PC-3 (cell line): ENCODE results near the gene CAT. TPM values are rescaled to one million over a fixed set of nuclear protein-coding genes. Genes with fewer than 3 reads are reported as not detected.

Experiments
- ATAC-seq: fragments of 200-7000 bp; cut with Tn5 transposase; 2 replicates; pipeline ENCODE4 v1.9.1; 2020; ENCODE audit warnings: mild to moderate bottlenecking, moderate library complexity
- BruUV-seq: library from RNA; stranded (reverse); fragments of 400-500 nt; replicated peaks from 2 replicates; lab custom pipeline; 2021; lab: Mats Ljungman, UMichigan
- CTCF ChIA-PET: fragments of 300-600 bp; sonication (Branson Sonifier 250); formaldehyde crosslinking; loops from one replicate; lab custom pipeline; 2022; ENCODE audit warnings: antibody characterized with exemption; lab: Charles Lee
- POLR2A ChIA-PET: fragments of 300-600 bp; sonication (Branson Sonifier 250); formaldehyde crosslinking; loops from one replicate; lab custom pipeline; 2022; ENCODE audit warnings: antibody characterized with exemption; ENCODE audit not compliant: unreplicated experiment; lab: Charles Lee
- DNase-seq: peaks from one replicate; pipeline ENCODE4 v3.0.0-alpha.2; 2015
- H2AFZ ChIP-seq: fragments of 300-600 bp; sonication (generic); 2 replicates; pipeline ENCODE4 v1.6.0; 2016; ENCODE audit warnings: antibody characterized with exemption, low read length
- H3F3A ChIP-seq: fragments of 300-600 bp; sonication (generic); one replicate; pipeline ENCODE4 v1.6.0; 2017; ENCODE audit warnings: antibody characterized with exemption, low read length, control low read depth, mild to moderate bottlenecking; ENCODE audit not compliant: unreplicated experiment
- H3K27ac ChIP-seq: fragments of 300-600 bp; sonication (generic); 2 replicates; pipeline ENCODE4 v1.5.1; 2016; ENCODE audit warnings: mild to moderate bottlenecking, low read length
- H3K27me3 ChIP-seq: fragments of 300-600 bp; sonication (generic); 2 replicates; pipeline ENCODE4 v1.6.1; 2016; ENCODE audit warnings: low read length, mixed read lengths
- H3K36me3 ChIP-seq: fragments of 300-600 bp; sonication (generic); 2 replicates; pipeline ENCODE4 v1.6.1; 2016; ENCODE audit warnings: low read depth, mixed run types, low read length, mixed read lengths
- H3K4me1 ChIP-seq: fragments of 300-600 bp; sonication (generic); 2 replicates; pipeline ENCODE4 v1.5.1; 2016; ENCODE audit warnings: low read length; ENCODE audit not compliant: insufficient read depth
- H3K4me2 ChIP-seq: fragments of 300-600 bp; sonication (generic); 2 replicates; pipeline ENCODE4 v1.6.0; 2016; ENCODE audit warnings: low read length
- H3K4me3 ChIP-seq: fragments of 300-600 bp; sonication (generic); 2 replicates; pipeline ENCODE4 v1.5.1; 2016; ENCODE audit warnings: mild to moderate bottlenecking, low read length, mixed read lengths
- H3K79me2 ChIP-seq: fragments of 300-600 bp; sonication (generic); 2 replicates; pipeline ENCODE4 v1.6.1; 2017; ENCODE audit warnings: low read length, mixed read lengths
- H3K9ac ChIP-seq: fragments of 300-600 bp; sonication (generic); 2 replicates; pipeline ENCODE4 v1.6.0; 2016; ENCODE audit warnings: mild to moderate bottlenecking, low read length
- H3K9me2 ChIP-seq: fragments of 300-600 bp; sonication (generic); replicated peaks from 2 replicates; pipeline ENCODE4 v1.6.1; 2016; ENCODE audit warnings: mixed run types, low read length, mixed read lengths
- H3K9me3 ChIP-seq: fragments of 300-600 bp; sonication (generic); 2 replicates; pipeline ENCODE4 v1.6.1; 2016; ENCODE audit warnings: low read length, mixed read lengths
- H4K20me1 ChIP-seq: fragments of 300-600 bp; sonication (generic); 2 replicates; pipeline ENCODE4 v1.6.1; 2016; ENCODE audit warnings: low read length, mixed read lengths
- EZH2 ChIP-seq: fragments of 300-600 bp; sonication (generic); IDR thresholded peaks from one replicate; pipeline ENCODE4 v1.6.1; 2017; ENCODE audit warnings: antibody characterized with exemption, mild to moderate bottlenecking, low read length; ENCODE audit not compliant: unreplicated experiment
- EZH2phosphoT487 ChIP-seq: fragments of 300-600 bp; sonication (generic); IDR thresholded peaks from 2 replicates; pipeline ENCODE4 v1.6.1; 2018; ENCODE audit warnings: mild to moderate bottlenecking, antibody characterized with exemption, low read length, borderline replicate concordance
- intact Hi-C: fragments of 100-400 bp; cut with micrococcal nuclease; formaldehyde crosslinking; loops from 2 replicates; pipeline ENCODE4 v1.9.0; 2023
- total RNA-seq: library from RNA; depleted of rRNA; stranded (reverse); fragments of >200 nt; gene quantifications from 2 replicates; pipeline ENCODE4 v1.2.3, GENCODE V29; 2014
- TF ChIP-seq, protein P1 (sequence below): fragments of 300-600 bp; sonication (generic); conservative IDR thresholded peaks from 2 replicates; pipeline ENCODE4 v1.5.1; 2017; ENCODE audit warnings: antibody characterized with exemption, low read depth, mild to moderate bottlenecking, low read length

CAT gene
- total RNA-seq, 1 experiment from 2014 or later = 50.5 TPM

DNA sequence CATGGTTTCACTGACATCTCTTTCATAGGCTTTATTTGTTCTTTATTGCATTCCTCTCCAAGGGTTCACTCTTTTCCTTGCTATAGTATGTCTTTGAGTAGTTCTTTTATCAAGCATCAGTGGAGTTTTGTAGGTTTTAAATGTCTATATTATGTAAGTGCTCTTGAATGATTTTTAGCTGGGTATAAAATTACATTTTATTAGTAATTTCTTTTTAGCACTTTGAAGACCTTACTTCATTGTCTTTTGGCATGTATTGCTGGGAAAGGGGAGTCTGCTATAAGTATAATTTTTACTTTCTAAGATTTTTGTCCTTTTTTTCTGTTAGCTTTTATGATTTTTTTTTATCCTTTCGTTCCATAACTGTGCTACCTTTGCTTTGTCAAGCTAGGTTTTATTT, 25.5 kb upstream of the CAT start:
- H3K9ac ChIP-seq = no peak overlapping the region
- no peak overlapping the region for H3K4me2 ChIP-seq
- DNase-seq = no peak
- H3K79me2 ChIP-seq = no peaks in the 10 kb centered on the region
- no peaks in the 10 kb centered on the region for H3K27me3 ChIP-seq
- no peak overlapping the region for H2AFZ ChIP-seq
- ChIA-PET POLR2A (no interaction called here), CTCF (no interaction called here)
- no peak for ATAC-seq
- BruUV-seq = no TSS peak
- TF ChIP-seq EZH2 (no peak), EZH2phosphoT487 (no peak)
- TF ChIP-seq, protein P1, sequence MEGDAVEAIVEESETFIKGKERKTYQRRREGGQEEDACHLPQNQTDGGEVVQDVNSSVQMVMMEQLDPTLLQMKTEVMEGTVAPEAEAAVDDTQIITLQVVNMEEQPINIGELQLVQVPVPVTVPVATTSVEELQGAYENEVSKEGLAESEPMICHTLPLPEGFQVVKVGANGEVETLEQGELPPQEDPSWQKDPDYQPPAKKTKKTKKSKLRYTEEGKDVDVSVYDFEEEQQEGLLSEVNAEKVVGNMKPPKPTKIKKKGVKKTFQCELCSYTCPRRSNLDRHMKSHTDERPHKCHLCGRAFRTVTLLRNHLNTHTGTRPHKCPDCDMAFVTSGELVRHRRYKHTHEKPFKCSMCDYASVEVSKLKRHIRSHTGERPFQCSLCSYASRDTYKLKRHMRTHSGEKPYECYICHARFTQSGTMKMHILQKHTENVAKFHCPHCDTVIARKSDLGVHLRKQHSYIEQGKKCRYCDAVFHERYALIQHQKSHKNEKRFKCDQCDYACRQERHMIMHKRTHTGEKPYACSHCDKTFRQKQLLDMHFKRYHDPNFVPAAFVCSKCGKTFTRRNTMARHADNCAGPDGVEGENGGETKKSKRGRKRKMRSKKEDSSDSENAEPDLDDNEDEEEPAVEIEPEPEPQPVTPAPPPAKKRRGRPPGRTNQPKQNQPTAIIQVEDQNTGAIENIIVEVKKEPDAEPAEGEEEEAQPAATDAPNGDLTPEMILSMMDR = no peak
- H3K36me3 ChIP-seq = peaks cover 6% of the 10 kb centered on the region; the same call in 1 of the 2 replicates
- H3K4me1 ChIP-seq = peaks cover 9% of the 10 kb centered on the region; the same call in 1 of the 2 replicates
- H4K20me1 ChIP-seq = no peaks in the 10 kb centered on the region
- H3K4me3 ChIP-seq = no peak overlapping the region
- H3K27ac ChIP-seq = no peak overlapping the region
- no peaks in the 10 kb centered on the region for H3F3A ChIP-seq
- no peaks in the 10 kb centered on the region for H3K9me2 ChIP-seq
- intact Hi-C loops = no loop called here
- peaks cover 7% of the 10 kb centered on the region; the same call in 1 of the 2 replicates for H3K9me3 ChIP-seq

DNA sequence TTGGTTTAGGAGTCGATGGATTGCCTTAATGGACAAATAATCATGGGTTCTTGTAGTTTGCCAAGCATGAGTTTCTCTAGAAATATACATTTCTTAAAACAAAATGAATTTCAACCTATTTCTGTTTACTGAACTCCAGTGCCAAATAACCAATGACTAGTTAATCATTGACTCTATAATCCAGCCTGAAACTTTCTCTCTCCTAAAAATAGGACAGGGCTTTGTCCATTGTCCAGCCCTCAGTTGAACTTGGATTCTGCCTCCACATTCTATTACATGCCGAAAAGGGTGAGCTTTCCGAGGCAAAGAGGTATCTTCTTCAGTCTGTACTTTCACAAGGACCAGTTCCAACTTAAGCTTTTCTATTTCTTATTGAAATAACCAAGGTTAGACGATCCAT, 23.2 kb upstream of the CAT start:
- Histone ChIP-seq H3K4me1 (peaks cover 9% of the 10 kb centered on the region; the same call in 1 of the 2 replicates), H4K20me1 (no peaks in the 10 kb centered on the region), H3K4me3 (no peak overlapping the region), H3F3A (no peaks in the 10 kb centered on the region), H3K9ac (no peak overlapping the region), H3K36me3 (peaks cover 6% of the 10 kb centered on the region; the same call in 1 of the 2 replicates), H3K27me3 (no peaks in the 10 kb centered on the region), H3K9me3 (peaks cover 7% of the 10 kb centered on the region; the same call in 1 of the 2 replicates), H3K9me2 (no peaks in the 10 kb centered on the region), H3K79me2 (no peaks in the 10 kb centered on the region), H2AFZ (no peak overlapping the region), H3K4me2 (no peak overlapping the region), H3K27ac (no peak overlapping the region)
- POLR2A ChIA-PET = no interaction called here
- BruUV-seq = no TSS peak
- TF ChIP-seq EZH2 (no peak), EZH2phosphoT487 (no peak)
- TF ChIP-seq, protein P1 = no peak
- CTCF ChIA-PET = no interaction called here
- no peak for DNase-seq
- intact Hi-C loops = no loop called here
- no peak for ATAC-seq

DNA sequence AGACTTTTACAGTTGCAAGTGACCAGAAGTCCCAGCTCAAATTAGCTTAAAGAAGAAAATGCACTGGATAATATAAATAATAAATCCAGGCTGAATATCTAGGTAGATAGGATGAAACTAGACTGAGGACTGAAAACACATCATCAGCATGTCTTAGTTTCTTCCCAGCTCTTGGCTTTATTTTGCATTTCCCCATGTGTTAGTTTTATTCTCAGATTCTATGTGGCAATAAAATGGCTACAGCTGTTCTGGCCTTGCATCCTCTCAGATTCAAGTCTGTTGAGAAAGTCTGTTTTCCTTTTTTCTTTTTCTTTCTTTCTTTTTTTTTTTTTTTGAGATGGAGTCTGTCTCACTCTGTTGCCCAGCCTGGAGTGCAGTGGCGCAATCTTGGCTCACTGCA, 22.6 kb upstream of the CAT start:
- no peak overlapping the region for H2AFZ ChIP-seq
- no TSS peak for BruUV-seq
- H3K9me3 ChIP-seq = peaks cover 7% of the 10 kb centered on the region; the same call in 1 of the 2 replicates
- DNase-seq (no peak), ATAC-seq (no peak)
- intact Hi-C loops = no loop called here
- no peaks in the 10 kb centered on the region for H3K27me3 ChIP-seq
- no peaks in the 10 kb centered on the region for H3K79me2 ChIP-seq
- no peaks in the 10 kb centered on the region for H3F3A ChIP-seq
- H3K27ac ChIP-seq = no peak overlapping the region
- no peak overlapping the region for H3K9ac ChIP-seq
- H3K36me3 ChIP-seq = peaks cover 6% of the 10 kb centered on the region; the same call in 1 of the 2 replicates
- H3K4me2 ChIP-seq = no peak overlapping the region
- ChIA-PET POLR2A (no interaction called here), CTCF (no interaction called here)
- TF ChIP-seq, protein P1 = no peak
- TF ChIP-seq EZH2 (no peak), EZH2phosphoT487 (no peak)
- no peak overlapping the region for H3K4me3 ChIP-seq
- H3K9me2 ChIP-seq = no peaks in the 10 kb centered on the region
- peaks cover 9% of the 10 kb centered on the region; the same call in 1 of the 2 replicates for H3K4me1 ChIP-seq
- no peaks in the 10 kb centered on the region for H4K20me1 ChIP-seq
